Upper lobe of left lung (tissue), 4 donors: ENCODE results near the gene GRIN1.

Source experiments
- CTCF ChIP-seq, 6 experiments: fragments of 450-650 bp in 4 of 6; fragments of 200-600 bp in 2 of 6; sonication (generic) in 2 of 6; IDR thresholded peaks; one replicate each; pipeline ENCODE4 v1.5.1; 2016 to 2019; ENCODE audit warnings: antibody characterized with exemption in 6 of 6
- POLR2A ChIP-seq, 4 donors: fragments of 450-650 bp; IDR thresholded peaks; one replicate each; pipeline ENCODE4 v1.5.1; 2016 to 2017; ENCODE audit warnings: antibody characterized with exemption in 4 of 4, mild to moderate bottlenecking in 2 of 4

GRCh38 chr9:137193771-137194170, 54.8 kb downstream of the GRIN1 start:
- no peak for TF ChIP-seq CTCF (IDR thresholded peaks at IDR 0.05)
- TF ChIP-seq POLR2A (IDR thresholded peaks at IDR 0.05) = no peak
